Type B pancreatic cell (in vitro differentiated cells): Measurements from ENCODE around the gene RPS15A. TPM values are rescaled to one million over a fixed set of nuclear protein-coding genes. Genes with fewer than 3 reads are reported as not detected.

Experiments
- DNase-seq: peaks from one replicate; pipeline ENCODE4 v3.0.0; 2021; ENCODE audit warnings: mixed read lengths; ENCODE audit not compliant: unreplicated experiment; ENCODE audit errors: extremely low spot score
- H3K27ac Mint-ChIP-seq: 2 replicates; pipeline ENCODE4 v1.8.0; 2021; ENCODE audit warnings: mild to moderate bottlenecking, mixed read lengths
- H3K27me3 Mint-ChIP-seq: 2 replicates; pipeline ENCODE4 v1.8.0; 2021; ENCODE audit warnings: mixed read lengths
- H3K36me3 Mint-ChIP-seq: 2 replicates; pipeline ENCODE4 v1.8.0; 2021; ENCODE audit warnings: mixed read lengths
- H3K4me1 Mint-ChIP-seq: one replicate; pipeline ENCODE4 v1.8.0; 2021; ENCODE audit warnings: mixed read lengths; ENCODE audit not compliant: unreplicated experiment
- H3K4me3 Mint-ChIP-seq: 2 replicates; pipeline ENCODE4 v1.8.0; 2021; ENCODE audit warnings: mild to moderate bottlenecking, mixed read lengths
- H3K9me3 Mint-ChIP-seq: 2 replicates; pipeline ENCODE4 v1.8.0; 2021; ENCODE audit warnings: mixed read lengths
- total RNA-seq: library from RNA; stranded (reverse); gene quantifications from 2 replicates; pipeline ENCODE4 v1.2.1, GENCODE V29; 2021; ENCODE audit warnings: low replicate concordance
- TF ChIP-seq, protein P1 (sequence below): fragments of 200-600 bp; sonication (generic); conservative IDR thresholded peaks from 2 replicates; pipeline ENCODE4 v1.5.0; 2021; ENCODE audit warnings: antibody characterized with exemption, mild to moderate bottlenecking

RPS15A gene
- total RNA-seq, 1 donor from 2014 or later: 1,807 TPM

DNA sequence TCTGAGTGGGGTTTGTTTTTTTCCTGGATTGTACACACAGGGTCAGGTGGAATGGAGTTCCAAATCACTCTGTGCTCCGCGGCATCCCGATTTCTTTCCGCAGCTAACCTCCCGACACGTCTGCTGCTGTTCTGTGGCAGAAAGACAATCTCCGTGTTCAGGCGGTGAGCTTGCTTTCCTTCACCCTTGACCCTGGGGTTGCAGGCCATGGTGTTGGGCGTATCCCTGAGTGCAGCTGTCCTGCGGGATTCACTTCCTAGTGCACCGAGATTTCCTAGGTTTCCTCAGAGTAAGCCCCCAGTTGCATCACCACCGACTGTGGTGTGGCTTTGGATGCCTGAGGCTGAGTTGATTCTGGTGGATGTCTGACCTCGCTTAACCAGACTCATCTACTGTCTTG, 19.0 kb upstream of the RPS15A start:
- H3K27me3 Mint-ChIP-seq: no peaks in the 10 kb centered on the region
- no peaks in the 10 kb centered on the region for H3K4me1 Mint-ChIP-seq
- TF ChIP-seq, protein P1, sequence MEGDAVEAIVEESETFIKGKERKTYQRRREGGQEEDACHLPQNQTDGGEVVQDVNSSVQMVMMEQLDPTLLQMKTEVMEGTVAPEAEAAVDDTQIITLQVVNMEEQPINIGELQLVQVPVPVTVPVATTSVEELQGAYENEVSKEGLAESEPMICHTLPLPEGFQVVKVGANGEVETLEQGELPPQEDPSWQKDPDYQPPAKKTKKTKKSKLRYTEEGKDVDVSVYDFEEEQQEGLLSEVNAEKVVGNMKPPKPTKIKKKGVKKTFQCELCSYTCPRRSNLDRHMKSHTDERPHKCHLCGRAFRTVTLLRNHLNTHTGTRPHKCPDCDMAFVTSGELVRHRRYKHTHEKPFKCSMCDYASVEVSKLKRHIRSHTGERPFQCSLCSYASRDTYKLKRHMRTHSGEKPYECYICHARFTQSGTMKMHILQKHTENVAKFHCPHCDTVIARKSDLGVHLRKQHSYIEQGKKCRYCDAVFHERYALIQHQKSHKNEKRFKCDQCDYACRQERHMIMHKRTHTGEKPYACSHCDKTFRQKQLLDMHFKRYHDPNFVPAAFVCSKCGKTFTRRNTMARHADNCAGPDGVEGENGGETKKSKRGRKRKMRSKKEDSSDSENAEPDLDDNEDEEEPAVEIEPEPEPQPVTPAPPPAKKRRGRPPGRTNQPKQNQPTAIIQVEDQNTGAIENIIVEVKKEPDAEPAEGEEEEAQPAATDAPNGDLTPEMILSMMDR: no peak
- H3K4me3 Mint-ChIP-seq: no peak overlapping the region
- no peaks in the 10 kb centered on the region for H3K9me3 Mint-ChIP-seq
- H3K36me3 Mint-ChIP-seq: peaks cover 31% of the 10 kb centered on the region
- DNase-seq: no peak
- no peak overlapping the region for H3K27ac Mint-ChIP-seq

DNA sequence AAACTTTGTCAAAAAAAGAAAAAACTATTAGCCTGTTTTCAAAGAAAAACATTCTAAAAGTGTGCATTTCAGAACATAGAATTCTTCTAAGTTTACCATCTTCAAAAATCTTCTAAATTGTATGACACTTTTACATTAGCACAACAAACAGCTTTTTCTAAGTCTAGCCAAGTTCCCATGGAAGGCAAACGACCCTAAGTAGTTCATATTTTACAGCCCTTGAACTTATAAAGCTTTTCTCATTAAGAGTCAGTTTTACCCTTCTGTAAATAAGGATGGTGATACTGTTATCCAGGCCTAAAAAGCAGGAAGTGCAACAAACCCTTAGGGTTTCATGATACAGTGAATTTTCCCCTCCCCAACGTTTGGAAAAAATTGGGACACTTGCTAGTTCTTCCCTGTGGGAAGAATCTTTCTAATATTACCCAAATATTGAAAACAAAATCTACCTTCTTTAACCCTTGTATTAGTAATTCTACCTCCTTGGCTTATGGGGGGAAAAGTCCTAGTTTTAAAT, 15.2 kb upstream of the RPS15A start:
- Mint-ChIP-seq H3K9me3 (no peaks in the 10 kb centered on the region), H3K4me1 (peaks cover 12% of the 10 kb centered on the region)

DNA sequence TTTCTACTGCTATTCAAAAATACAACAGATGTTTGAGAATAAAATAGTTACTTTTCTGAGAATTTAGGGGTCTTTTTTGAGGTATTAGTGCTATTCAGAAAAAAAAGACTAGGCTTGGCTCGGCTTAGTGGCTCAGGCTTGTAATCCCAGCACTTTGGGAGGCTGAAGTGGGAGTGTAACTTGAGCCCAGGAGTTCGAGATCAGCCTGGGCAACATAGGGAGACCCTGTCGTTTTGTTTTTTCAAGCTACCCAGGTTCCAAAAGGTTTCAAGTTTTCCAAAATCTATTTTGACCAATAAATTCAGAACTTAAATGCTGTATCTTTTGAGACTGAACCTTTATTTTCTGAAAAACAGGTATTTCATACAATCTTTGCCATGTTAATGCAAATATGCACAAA, 14.4 kb upstream of the RPS15A start:
- peaks cover 17% of the 10 kb centered on the region for H3K36me3 Mint-ChIP-seq
- H3K4me3 Mint-ChIP-seq: no peak overlapping the region
- TF ChIP-seq, protein P1: no peak
- H3K27me3 Mint-ChIP-seq: peaks cover 3% of the 10 kb centered on the region
- DNase-seq: no peak
- H3K4me1 Mint-ChIP-seq: peaks cover 20% of the 10 kb centered on the region
- peak overlapping the region; percentile 36 for H3K27ac Mint-ChIP-seq
- H3K9me3 Mint-ChIP-seq: no peaks in the 10 kb centered on the region

More for the DNA sequence above, 15.2 kb upstream of the RPS15A start:
- TF ChIP-seq, protein P1: no peak
- no peak overlapping the region for H3K4me3 Mint-ChIP-seq
- H3K36me3 Mint-ChIP-seq: peaks cover 18% of the 10 kb centered on the region
- peaks cover 3% of the 10 kb centered on the region for H3K27me3 Mint-ChIP-seq
- no peak overlapping the region for H3K27ac Mint-ChIP-seq
- no peak for DNase-seq

DNA sequence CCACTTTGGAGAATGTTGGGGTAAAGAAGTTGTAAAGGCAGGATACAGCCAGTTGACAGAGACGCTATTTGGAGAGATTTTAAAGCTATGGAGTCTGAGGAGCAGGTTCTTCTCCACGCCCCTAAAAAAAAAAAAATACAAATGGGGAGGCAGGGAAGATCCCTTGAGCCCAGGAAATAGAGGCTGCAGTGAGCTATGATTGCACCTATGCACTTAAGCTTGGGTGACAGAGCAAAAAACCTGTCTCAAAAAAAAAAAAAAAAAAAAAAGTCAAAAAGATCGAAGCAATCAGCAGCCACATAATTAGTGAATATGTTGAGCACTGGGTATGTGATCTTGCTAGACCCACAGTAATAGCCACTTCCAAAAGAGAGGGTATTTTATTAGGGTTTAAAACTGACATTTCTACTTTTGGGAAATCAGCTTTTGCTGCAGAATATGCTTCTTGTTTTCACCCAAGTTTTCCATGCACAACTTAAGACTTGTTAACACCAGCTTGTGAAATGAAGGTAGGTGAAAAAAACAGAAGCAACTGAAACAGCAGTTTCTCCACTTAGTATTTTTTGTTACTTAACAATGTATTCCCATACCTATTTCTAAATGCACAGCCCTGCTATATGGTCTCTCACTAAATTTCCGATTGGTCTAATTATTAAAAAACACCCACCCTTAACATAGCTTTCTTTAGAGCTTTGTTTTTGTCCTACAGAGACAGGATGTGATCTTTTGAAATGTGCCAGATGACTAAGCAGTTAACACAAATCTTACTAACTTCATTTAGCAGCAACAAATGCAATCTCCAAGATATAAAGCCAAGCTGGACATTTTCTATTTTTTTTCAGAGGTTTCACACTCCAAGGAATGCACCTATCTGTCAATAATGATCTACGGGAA, 13.7 kb upstream of the RPS15A start:
- Mint-ChIP-seq H3K9me3 (no peaks in the 10 kb centered on the region), H3K36me3 (peaks cover 12% of the 10 kb centered on the region), H3K4me1 (peaks cover 25% of the 10 kb centered on the region), H3K27me3 (peaks cover 3% of the 10 kb centered on the region), H3K27ac (no peak overlapping the region), H3K4me3 (no peak overlapping the region)
- no peak for DNase-seq
- TF ChIP-seq, protein P1: no peak

DNA sequence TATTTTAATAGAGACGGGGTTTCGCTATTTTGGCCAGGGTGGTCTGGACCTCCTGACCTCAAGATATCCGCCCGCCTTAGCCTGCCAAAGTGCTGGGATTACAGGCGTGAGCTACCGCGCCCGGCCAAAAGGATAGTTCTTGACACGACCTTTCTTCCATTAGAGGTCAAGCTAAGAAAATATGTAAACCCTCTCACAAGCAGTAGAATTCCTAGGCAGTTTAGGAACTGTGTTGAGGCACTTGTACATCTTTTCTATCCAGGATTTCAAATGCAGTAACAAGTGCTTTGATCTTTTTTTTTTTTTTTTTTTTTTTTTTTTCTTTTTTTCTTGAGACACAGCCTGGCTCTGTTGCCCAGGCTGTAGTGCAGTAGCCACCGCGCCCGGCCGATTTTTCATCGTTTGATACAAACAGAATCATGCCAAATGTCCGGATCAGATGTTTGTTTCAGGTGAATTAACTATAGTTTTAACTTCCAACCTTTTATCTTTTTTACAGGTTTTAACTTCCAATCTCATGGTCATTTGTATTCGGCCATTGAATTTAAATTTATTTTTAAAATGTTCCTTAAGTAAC, 12.7 kb upstream of the RPS15A start:
- H3K27me3 Mint-ChIP-seq: peaks cover 3% of the 10 kb centered on the region
- H3K4me1 Mint-ChIP-seq: peaks cover 25% of the 10 kb centered on the region
- H3K9me3 Mint-ChIP-seq: no peaks in the 10 kb centered on the region
- peak overlapping the region; percentile 97 for H3K27ac Mint-ChIP-seq
- peaks cover 6% of the 10 kb centered on the region for H3K36me3 Mint-ChIP-seq
- H3K4me3 Mint-ChIP-seq: peak overlapping the region; percentile 98
- TF ChIP-seq, protein P1: no peak
- no peak for DNase-seq
